Skin of body (tissue), 2 donors: Measurements from ENCODE around the gene NUBP2. TPM values are rescaled to one million over a fixed set of nuclear protein-coding genes. Genes with fewer than 3 reads are reported as not detected.

Experiments used
- DNase-seq: peaks from one replicate; lab custom pipeline; 2025; lab: John Stamatoyannopoulos, UW
- total RNA-seq: library from RNA; depleted of rRNA; stranded (reverse); fragments of >200 nt; gene quantifications from one replicate; pipeline ENCODE4 v1.2.3, GENCODE V29; 2014

NUBP2 gene, protein sequence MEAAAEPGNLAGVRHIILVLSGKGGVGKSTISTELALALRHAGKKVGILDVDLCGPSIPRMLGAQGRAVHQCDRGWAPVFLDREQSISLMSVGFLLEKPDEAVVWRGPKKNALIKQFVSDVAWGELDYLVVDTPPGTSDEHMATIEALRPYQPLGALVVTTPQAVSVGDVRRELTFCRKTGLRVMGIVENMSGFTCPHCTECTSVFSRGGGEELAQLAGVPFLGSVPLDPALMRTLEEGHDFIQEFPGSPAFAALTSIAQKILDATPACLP
- 26.0 TPM for total RNA-seq

DNA sequence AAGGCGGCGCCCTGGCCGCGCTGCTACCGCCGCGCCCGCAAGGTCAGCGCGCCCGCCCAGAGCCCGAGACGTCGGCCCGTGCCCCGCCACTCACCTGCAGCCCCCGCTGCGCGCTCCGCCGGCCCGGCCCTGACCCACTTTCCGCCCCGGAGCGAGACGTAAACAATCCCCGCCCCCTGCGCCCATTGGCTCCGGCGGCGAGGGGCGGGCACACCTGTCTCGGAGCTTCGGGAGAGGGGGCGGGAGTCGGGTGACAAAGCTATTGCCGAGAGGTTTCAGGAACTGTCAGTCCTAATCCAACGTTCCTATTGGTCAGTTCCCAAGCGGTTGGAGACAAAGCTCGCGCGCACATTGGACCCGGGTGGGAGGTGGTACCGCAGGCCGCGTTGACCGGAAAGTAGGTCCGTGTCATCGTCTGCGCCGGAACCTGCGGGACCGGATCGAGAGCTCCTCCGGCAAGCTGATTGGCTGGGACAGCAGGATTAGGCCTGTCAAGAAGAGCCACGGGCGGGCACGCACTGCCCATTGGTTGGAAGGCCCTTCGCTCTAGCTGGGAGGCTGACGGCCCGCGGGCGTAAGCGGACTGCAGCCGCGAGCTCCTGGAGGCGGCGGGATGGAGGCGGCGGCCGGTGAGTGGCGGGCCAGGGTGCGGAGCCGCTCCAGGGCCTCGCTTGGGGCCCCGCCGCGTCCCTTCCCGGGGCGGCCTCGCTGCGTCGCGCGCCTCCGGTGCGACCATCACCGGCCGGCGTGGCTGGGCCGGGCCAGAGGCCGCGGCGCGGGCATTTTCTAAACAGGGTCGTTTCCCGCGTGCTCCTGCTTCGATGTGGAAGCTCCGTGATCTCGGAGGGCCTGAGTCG lies at the start of gene NUBP2, which contains the start of gene SPSB3:
Gene NUBP2 (plus strand): TSS at position 553 of the 857 bp plus-strand sequence. CDS start 61 bp downstream, at position 614.
Gene SPSB3 (minus strand): TSS at position 164 of the 857 bp plus-strand sequence. CDS start 1,088 bp downstream, outside the sequence.
- DNase-seq: peak; percentile 100

DNA sequence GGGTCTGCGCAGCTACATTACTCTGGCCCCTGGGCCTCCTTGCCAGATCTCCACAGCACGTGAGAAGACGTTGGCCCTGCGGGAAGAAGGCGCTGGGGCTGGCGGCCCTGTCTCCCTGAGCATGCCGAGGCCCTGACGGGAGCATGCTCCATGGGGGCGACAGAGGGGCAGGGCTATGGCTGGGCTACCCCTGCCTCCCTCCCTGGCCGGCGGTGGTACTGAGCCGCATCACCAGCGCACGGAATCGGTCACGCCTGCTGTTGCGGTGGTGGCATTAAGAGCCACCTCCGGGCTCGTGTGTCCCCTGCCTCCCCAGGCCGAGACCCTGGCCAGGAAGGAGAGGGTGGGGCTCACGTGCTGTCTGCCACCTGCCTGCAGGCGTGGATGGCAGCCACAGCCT lies 48.6 kb upstream of the NUBP2 start:
- DNase-seq: no peak

DNA sequence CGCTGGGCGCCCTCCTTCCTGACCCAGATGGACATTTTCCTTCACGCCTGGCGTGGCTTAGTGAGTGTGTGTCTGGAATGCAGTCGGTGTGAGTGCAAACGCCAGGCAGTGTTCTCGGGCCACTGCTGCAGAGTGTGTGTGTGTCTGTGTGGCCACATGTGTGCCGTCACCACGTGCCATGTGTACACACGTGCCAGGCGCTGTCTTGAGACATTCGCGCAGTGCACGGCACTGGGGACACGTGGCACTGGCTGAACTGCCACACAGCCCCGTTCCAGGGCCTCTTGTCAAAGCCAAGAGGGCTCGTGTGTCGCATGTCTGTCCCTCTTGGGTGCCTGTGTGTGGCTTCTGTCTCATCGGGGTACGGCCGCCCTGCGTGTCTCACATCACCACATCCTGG lies 47.9 kb upstream of the NUBP2 start:
- no peak for DNase-seq

DNA sequence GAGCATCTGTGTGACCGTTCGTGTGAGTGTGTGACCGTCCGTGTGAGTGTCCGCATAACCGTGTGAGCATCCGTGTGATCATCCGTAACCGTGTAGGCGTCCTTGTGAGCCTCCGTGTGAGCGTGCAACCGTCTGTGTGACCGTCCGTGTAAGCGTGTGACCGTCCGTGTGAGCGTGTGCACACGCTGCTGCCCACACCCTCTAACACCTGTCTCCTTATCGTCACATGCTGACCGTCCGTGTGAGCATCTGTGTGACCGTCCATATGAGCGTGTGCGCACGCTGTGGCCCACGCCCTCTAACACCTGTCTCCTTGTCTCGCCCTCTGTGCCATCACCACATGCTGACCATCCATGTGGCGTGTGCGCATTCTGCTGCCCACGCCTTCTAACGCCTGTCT lies 42.5 kb upstream of the NUBP2 start:
- no peak for DNase-seq

DNA sequence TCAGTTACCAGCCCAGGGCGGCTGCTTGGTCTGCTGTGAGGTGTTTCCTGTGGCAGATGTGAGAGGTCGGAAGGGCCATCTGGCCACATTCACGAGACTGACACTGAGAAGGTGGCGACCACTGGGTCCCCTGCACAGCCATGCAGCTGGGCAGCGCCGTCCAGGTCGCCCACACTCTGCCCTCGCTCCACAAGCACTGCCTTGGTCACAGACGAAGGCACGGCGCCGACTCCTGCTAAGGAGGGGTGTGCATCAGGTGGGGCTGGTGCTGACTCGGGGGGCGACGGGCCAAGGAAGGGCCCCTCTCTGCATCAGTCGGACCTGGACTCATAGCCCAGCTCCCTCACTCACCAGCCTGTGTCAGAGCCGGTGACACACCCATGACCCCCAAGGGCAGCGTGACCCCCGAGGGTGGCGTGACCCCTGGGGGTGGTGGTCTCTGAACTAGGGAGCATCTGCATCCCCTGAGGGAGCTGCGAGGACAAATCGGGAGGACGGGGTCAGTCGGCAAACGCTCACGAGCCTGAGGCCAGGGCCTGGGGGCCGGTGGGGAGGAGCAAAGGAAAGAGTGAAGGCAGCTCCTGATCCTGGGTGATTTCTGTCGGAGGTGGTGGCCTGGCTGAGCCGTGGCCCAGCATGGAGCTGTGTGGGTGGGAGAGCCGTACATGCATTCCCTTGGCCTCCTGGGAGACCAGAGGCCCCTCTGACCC lies 41.8 kb upstream of the NUBP2 start:
- no peak for DNase-seq

DNA sequence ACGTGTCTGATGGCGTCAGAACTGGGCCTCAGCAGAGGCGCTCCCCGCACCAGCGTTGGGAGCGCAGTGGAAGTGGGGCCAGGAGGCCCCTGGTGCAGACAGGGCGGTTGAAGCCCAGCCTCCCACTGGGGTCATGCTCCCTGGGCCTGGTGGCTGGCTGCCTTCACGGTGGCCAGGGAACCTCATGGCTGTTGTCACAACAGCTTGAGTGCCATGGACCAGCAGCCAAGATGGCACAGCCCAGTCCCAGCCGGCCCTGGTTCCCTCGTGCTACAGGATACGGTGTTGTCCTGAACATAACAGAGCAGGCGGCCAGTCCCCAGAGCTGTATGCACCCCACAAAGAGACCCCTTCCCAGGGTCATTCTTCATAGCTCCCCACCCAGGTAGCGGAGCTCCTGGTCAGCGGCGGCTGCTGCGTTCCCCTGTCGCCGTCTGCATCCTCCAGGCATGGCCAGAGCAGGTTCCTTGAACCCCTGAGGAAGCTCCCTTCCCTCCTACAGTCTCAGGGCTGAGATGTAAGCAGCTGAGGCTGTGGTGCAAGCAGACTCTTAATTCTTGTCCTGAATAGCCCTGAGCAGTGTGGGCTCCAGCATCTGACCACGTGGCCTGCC lies 41.1 kb upstream of the NUBP2 start:
- DNase-seq: no peak

DNA sequence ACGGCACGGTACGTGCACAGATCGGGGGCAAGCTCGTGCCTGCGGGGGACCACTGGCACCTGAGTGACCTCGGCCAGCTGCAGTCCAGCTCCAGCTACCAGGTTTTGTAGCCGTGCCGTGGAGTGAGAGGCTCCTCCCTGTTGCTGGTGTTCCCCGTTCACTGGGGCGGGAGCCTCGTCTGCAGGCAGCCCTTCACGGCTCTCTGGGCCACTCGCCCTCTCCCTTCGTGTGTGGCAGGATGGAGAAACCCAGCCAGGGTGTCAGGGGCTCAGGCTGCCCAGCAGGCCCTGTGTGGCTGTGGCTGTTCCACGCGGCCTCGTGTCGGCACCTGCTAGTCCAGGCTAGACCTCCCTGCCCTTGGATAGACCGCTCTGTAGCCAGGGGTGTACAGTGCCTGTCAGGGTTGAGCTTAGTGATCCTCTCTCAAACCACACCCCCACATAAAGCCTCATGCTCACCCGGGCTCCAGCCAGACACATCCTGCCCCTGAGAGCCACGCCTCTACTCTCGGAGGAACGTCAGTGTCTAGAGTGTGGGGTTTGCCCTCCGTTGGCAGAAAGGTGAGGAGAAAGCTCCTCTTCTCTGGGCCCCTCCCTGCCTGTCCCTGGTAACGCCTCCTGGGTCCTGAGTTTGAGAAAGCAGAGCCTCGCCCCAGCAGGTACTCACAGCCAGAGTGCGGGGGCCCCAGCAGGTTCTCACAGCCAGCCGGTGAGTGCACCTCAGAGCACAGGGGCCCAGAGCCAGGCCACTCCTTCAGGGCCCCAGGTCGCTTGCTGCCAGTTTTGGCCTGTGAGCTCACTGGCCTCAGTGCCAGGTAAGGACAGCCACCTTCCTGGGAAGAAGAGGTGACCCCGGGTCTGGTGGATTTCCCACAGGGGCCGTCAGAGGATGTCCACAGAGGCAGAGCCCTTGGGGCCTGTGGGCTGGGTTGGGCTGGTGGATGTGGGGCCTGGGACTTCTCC lies 39.1 kb upstream of the NUBP2 start:
- DNase-seq: no peak

DNA sequence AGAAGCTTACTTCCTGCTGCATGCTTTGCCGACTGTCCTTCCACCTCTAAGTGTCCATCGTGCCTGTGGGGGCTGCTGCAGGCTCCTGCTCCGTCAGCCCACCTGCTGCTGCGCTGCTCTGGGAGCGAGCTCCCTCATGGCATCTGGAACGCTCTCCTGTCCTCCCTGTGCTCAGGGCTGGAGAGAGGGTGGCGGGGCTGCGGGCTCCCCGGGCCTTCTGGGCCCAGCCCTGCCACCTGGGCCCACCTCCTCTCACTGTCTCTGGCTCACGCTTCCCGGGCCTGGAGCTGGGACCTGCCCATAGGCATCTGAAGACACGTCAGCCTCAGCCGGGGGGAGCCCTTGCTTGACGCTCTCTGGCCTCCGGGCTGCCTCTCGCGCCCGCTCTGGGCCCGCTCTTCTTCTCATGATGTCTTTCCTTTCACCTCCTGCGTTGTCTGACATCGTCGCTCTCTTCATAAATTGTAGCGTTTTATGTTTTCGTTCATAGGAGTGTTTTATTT lies 38.4 kb upstream of the NUBP2 start:
- no peak for DNase-seq

DNA sequence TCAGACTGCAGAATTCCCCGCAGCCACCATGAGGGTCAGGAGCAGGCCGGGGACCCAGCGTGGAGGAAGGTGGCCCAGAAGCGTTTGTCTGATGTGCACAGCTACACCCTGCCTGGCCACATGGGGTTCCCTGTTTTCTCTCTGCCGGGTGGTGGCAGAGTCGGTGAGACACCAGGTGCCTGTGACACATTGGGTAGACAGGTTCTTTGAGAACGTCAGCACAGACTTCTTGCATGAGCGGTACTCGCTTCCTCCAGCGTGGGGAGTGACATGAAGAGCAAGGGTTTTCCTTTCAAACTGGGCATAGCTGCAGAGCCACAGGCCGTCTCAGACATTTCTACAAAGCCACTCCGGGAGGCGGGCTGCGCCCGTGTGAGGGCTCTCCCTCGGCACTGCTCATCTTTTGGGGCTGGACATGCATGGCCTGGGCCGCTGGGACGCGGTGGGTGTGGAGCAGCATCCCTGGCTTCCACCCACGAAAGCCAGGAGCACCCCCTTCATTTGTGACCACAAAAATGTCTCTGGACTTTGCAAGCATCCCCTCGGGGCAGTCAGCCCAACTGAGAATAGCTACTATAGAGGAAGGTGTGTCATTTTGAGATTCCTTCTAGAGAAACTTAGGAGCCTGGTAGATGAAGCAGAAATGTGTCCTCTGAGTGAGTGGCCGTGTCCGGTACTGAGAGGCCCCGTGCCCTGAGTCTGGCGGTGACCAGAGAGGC lies 37.4 kb upstream of the NUBP2 start:
- no peak for DNase-seq

DNA sequence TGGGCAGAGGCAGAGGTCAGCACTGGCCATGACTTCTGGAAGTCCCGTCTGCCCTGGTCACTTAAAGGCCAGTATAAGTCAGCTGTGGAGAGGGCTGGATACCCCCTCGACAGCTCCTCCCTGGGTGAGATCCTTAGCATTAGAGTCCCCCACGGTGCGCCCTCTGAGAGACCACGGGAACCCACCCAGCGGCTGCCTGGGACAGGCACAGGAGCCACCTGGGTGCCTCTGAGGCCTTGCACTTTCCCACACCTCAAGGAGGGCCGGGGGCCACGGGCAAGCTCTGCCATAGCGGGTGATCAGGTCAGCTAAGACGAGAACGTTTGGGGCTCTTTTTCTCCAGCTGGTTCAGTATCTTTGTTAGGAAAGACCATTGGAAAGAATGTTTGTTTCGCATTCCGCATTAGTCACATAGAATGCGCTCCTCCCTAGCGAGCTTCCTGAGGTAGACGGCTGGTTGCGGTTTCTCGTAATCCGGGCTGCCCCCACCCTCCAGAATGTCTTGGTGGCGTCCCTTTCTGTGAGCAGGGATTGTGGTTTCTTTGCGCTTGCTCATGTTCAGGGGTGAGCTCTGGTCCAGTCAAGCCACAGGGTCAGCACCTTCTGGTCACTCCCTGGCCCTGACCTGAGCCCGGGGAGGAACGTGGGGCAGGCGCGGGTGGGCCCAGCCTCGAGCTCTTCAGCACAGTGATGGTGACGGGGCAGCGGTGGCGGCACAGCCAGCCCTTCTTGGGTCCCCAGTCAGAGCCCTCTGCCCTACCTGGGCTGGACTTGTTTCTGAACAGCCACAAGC lies 36.7 kb upstream of the NUBP2 start:
- DNase-seq: no peak

DNA sequence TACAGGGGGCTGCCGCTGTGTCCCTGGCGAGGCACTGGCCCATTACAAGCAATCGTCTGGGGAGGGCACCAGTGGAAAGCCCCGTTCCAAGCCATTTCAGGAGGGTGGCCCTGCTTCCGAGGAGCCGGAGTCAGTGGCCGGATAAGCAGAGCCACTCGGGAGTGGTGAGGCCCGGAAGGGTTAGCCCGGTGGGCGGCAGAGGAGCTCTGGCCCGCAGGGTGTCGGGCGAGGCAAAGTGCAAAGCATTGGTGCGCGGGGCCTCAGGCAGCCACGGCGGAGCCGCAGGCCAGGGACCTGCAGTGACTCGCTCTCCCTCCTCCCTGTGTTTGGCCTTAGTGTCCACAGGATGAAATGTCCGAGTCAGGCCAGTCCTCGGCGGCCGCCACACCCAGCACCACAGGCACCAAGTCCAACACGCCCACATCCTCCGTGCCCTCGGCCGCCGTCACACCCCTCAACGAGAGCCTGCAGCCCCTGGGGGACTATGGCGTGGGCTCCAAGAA lies 36.0 kb upstream of the NUBP2 start:
- no peak for DNase-seq

DNA sequence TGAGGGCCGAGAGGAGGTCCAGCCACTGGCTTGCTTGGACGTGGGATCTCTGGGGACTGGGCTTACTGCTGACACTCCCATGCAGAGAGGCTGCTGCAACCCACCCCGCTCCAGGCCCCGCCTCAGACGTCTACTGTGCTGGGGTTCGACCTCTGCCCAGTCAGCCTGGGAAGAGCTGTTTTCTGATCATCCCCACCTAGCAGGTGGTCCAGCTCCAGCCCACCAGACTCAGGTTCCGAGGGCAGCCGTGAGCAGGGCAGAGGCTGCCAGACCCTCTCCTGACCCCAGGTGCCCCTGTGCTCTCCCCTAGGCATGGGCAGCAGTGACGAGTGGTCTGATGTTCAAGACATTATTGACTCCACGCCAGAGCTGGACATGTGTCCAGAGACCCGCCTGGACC lies 34.8 kb upstream of the NUBP2 start:
- no peak for DNase-seq

DNA sequence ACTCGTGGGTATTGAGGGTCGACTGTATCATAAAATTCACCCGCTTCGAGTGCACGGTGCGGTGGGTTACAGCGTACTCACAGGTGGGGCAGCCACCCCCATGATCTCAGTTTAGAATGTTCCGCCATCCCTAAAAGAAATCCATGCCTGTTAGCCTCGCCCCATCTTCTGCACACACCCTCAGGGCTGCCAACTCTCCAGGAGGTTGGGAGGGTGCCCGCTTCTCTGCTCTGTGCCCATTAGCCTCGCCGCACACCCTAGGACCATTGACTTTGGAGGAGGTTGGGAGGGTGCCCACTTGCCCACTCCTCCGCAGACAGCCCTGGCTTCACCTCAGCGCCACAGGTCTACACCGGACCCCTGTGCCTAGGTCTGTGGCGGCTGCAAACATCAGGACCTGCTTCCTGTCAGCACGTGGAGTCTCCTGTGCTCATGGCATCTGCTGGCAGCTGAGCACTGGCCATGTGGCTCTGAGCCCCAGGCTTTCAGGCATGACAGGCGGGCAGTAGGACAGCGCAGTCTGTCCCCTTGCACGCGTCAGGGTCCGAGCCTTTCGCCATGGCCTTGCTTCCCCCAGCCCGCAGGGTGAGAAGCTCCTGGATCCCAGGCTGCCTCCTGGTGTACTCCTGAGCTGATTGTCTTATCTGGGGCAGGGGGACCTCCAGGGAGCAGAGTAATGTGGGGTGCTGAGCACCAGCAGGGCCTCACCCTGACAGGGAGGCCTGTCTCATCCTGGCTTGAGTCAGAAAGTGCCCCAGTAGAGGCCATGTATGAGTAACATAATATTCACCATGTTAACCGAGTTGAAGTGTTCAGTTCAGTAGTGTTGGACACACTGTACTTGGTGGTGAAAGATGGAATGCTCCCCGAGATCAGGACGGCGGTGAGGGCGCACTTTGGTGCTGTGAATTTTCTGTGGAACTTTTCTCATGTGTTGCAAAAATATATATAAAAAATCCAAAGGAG lies 33.3 kb upstream of the NUBP2 start:
- DNase-seq: no peak

DNA sequence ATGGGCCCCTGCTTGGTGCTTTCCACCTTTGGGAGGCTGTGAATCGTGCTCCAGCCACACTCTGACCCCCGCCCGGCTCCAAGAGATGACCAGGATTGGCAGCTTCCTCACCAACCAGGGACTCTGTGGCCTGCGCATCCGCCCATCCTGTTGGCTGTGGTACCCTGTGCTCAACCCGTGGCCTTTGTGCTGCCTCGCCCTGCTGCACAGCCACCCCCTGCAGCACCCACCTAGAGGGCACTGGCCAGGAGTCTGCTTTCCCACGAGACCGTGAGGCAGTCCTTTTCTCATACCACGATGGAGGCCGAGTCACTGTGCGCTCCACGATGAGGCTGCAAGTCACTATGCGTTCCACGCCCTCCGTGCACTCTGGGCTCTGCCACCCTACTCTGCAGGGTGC lies 30.8 kb upstream of the NUBP2 start:
- no peak for DNase-seq

DNA sequence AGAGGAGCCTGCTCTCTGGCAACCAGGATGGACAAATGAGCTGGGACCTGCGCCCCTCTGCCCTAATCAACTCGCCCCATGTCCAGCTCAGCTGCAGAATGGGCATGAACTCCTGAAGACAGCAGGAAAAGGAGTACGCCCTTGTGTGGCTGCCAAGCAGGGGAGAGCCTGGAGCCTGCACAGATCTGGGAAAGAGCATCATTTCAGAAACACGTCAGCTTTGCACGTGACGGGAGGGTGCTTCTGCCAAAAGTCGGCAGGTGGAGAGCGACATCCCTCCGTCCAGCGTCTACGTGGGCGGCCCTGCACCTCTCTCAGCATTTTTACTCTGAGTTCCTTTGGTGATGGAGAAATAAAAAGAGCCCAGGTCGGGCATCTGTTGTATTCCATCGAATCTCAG lies 29.9 kb upstream of the NUBP2 start:
- no peak for DNase-seq

DNA sequence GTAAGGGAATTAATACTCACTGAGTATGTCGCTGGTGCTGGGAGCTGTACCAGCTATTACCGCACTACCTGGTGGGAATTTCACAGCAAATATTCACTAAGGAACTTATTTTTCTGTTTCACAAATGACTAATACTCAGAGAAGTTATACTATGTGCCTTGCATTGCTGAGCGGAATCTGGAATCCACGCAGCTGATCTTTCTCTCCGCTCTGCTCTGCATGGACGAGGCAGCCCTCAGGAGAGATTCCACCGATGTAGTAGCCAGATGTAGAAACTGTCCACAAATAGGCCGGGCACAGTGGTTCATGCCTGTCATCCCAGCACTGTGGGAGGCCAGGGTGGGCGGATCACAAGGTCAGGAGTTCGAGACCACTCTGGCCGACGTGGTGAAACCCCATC lies 28.6 kb upstream of the NUBP2 start:
- no peak for DNase-seq

DNA sequence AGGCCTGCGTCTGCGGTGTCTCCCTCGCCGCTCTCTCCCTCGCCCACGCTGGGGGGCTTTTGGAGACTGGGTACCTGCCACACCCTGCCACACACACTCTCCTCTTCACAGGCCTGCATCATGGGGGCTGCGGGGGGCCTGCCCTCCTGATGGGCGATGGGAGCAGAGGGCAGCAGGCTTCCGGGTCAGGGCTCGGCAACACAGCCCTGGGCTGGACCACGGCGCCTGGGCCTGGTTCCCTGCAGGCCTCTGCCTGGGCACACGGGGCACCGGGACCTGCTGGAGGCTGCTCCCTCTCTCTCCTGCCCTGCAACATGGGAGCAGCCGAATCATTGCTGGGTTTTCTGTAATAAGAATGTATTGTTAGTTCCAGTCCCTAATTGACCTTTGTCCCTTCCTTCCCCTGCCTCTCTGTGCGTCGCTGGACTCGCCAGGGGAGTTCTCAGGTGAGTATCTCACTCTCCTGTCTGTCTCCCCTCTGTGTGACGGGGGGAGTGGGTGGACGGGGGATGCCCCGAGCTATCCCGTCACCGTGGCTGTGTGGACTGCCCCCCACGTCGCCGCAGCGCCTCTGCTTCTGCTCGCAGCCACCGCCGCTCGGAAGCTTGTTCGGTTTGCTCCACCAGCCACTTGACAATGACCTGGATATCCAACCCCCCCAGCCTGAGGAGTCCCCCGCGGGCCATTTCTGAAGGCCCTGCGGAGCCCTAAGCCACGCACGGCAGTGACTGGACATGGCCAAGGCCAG lies 24.9 kb upstream of the NUBP2 start:
- no peak for DNase-seq
